ENCODE results near the gene NLK. TPM values are rescaled to one million over a fixed set of nuclear protein-coding genes. Genes with fewer than 3 reads are reported as not detected.

The NLK gene
- total RNA-seq, 1 donor from 2014 or later, result 25.4 TPM

GRCh38 chr17:28189667-28190066 is 147.2 kb downstream of the NLK start:
- DNase-seq (ENCODE audit: extremely low spot score, unreplicated experiment), result no peak
- H3K27ac Mint-ChIP-seq, result no peak overlapping the region
- peaks cover 7% of the 10 kb centered on the region for H3K9me3 Mint-ChIP-seq
- peaks cover 4% of the 10 kb centered on the region for H3K4me1 Mint-ChIP-seq (ENCODE audit: unreplicated experiment)
- no peaks in the 10 kb centered on the region for H3K27me3 Mint-ChIP-seq
- H3K4me3 Mint-ChIP-seq, result no peak overlapping the region
- no peak for TF ChIP-seq CTCF (conservative IDR thresholded peaks at IDR 0.05)
- H3K36me3 Mint-ChIP-seq, result peaks cover 27% of the 10 kb centered on the region

GRCh38 chr17:28191018-28191417 is 148.5 kb downstream of the NLK start:
- peaks cover 4% of the 10 kb centered on the region for H3K9me3 Mint-ChIP-seq
- no peak for DNase-seq (ENCODE audit: extremely low spot score, unreplicated experiment)
- no peak overlapping the region for H3K4me3 Mint-ChIP-seq
- H3K4me1 Mint-ChIP-seq (ENCODE audit: unreplicated experiment), result peaks cover 4% of the 10 kb centered on the region
- no peaks in the 10 kb centered on the region for H3K27me3 Mint-ChIP-seq
- no peak for TF ChIP-seq CTCF (conservative IDR thresholded peaks at IDR 0.05)
- no peak overlapping the region for H3K27ac Mint-ChIP-seq
- H3K36me3 Mint-ChIP-seq, result peaks cover 22% of the 10 kb centered on the region

- no peak for TF ChIP-seq CTCF (conservative IDR thresholded peaks at IDR 0.05)
- Mint-ChIP-seq H3K36me3 (peaks cover 18% of the 10 kb centered on the region), H3K27me3 (no peaks in the 10 kb centered on the region), H3K27ac (no peak overlapping the region), H3K4me1 (ENCODE audit: unreplicated experiment) (peaks cover 4% of the 10 kb centered on the region), H3K4me3 (no peak overlapping the region), H3K9me3 (no peaks in the 10 kb centered on the region)
- DNase-seq (ENCODE audit: extremely low spot score, unreplicated experiment), result no peak
Measured at GRCh38 chr17:28193241-28193640, 150.8 kb downstream of the NLK start.

- no peaks in the 10 kb centered on the region for H3K9me3 Mint-ChIP-seq
- H3K27ac Mint-ChIP-seq, result no peak overlapping the region
- DNase-seq (ENCODE audit: extremely low spot score, unreplicated experiment), result no peak
- peaks cover 22% of the 10 kb centered on the region for H3K36me3 Mint-ChIP-seq
- TF ChIP-seq CTCF (conservative IDR thresholded peaks at IDR 0.05), result no peak
- peaks cover 4% of the 10 kb centered on the region for H3K4me1 Mint-ChIP-seq (ENCODE audit: unreplicated experiment)
- H3K4me3 Mint-ChIP-seq, result no peak overlapping the region
- no peaks in the 10 kb centered on the region for H3K27me3 Mint-ChIP-seq
Measured at GRCh38 chr17:28194382-28194781, 151.9 kb downstream of the NLK start.

GRCh38 chr17:28196636-28197035 is 154.2 kb downstream of the NLK start:
- TF ChIP-seq CTCF (conservative IDR thresholded peaks at IDR 0.05), result no peak
- peaks cover 20% of the 10 kb centered on the region for H3K36me3 Mint-ChIP-seq
- no peak overlapping the region for H3K27ac Mint-ChIP-seq
- DNase-seq (ENCODE audit: extremely low spot score, unreplicated experiment), result no peak
- no peak overlapping the region for H3K4me3 Mint-ChIP-seq
- H3K27me3 Mint-ChIP-seq, result no peaks in the 10 kb centered on the region
- no peaks in the 10 kb centered on the region for H3K9me3 Mint-ChIP-seq
- no peaks in the 10 kb centered on the region for H3K4me1 Mint-ChIP-seq (ENCODE audit: unreplicated experiment)

GRCh38 chr17:28199115-28199514 is 156.6 kb downstream of the NLK start:
- no peak for TF ChIP-seq CTCF (conservative IDR thresholded peaks at IDR 0.05)
- H3K4me1 Mint-ChIP-seq (ENCODE audit: unreplicated experiment), result no peaks in the 10 kb centered on the region
- H3K4me3 Mint-ChIP-seq, result no peak overlapping the region
- no peak overlapping the region for H3K27ac Mint-ChIP-seq
- no peaks in the 10 kb centered on the region for H3K27me3 Mint-ChIP-seq
- no peaks in the 10 kb centered on the region for H3K9me3 Mint-ChIP-seq
- peaks cover 13% of the 10 kb centered on the region for H3K36me3 Mint-ChIP-seq
- no peak for DNase-seq (ENCODE audit: extremely low spot score, unreplicated experiment)
